ENCODE results near the gene CDK4.

CDK4 gene

DNA sequence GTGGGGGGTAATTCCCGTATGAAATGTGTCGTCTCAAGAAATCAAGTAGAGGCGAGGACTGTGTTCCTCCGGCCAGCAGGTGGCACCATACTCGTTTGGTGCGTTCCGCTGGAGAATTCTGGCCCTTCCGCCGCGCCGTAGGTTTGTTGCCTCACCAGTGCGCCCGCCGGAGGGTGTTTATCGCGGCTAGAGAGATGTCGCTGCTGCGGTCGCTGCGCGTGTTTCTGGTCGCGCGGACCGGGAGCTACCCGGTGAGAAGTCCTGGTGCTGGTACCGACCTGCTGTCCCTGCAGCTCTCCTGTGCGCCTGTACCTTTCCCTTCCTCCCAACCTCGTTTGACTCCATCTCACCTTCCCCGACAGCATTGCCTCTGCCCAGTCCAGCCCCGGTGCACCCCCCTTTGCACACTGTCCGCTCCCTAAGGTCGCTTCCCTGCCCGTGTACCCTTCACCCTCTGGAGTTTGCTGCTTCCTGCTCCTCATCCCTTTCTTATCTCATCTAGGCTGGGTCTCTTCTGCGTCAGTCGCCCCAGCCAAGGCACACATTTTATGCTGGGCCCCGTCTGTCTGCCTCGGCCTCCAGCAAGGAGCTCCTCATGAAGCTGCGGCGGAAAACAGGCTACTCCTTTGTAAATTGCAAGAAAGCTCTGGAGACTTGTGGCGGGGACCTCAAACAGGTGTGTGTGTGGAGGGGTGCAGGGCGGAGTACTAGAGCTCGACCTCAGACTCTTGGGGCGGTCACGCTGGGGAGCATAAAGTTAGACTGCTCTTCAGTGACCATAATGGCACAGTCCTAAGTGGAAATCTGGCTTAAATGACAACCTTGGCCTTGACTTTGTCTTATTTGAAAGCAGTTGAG, 30.7 kb upstream of the CDK4 start, which contains the start of gene TSFM:
Gene TSFM, plus strand, starts transcription at position 180 of the 858 bp plus-strand sequence. Its CDS starts 15 bp downstream, at position 195.
- TF ChIP-seq RAD21 (IDR thresholded peaks at IDR 0.05; ENCODE audit: low read depth) (peak; percentile 45; the same call in 1 of the 2 replicates), EGR1 (IDR thresholded peaks at IDR 0.05) (no peak), CREB1 (IDR thresholded peaks at IDR 0.05; ENCODE audit: low read depth) (peak; percentile 89), TEAD4 (IDR thresholded peaks at IDR 0.05) (peak; percentile 73), TAF1 (IDR thresholded peaks at IDR 0.05; ENCODE audit: low read depth) (peak; percentile 96), FOXM1 (IDR thresholded peaks at IDR 0.05; ENCODE audit: borderline replicate concordance, low read depth) (no peak; the same call in 1 of the 2 replicates), YY1 (IDR thresholded peaks at IDR 0.05; ENCODE audit: low read depth) (peak; percentile 83; the same call in 1 of the 2 replicates), TCF12 (IDR thresholded peaks at IDR 0.05; ENCODE audit: low read depth) (peak; percentile 86), NFIC (IDR thresholded peaks at IDR 0.05) (peak; percentile 51; the same call in 1 of the 2 replicates), ZBTB7A (IDR thresholded peaks at IDR 0.05; ENCODE audit: low read depth) (no peak), EP300 (IDR thresholded peaks at IDR 0.05; ENCODE audit: borderline replicate concordance) (peak; percentile 51; the same call in 1 of the 2 replicates), CEBPB (IDR thresholded peaks at IDR 0.05) (peak; percentile 91)
- TF ChIP-seq, protein P1, sequence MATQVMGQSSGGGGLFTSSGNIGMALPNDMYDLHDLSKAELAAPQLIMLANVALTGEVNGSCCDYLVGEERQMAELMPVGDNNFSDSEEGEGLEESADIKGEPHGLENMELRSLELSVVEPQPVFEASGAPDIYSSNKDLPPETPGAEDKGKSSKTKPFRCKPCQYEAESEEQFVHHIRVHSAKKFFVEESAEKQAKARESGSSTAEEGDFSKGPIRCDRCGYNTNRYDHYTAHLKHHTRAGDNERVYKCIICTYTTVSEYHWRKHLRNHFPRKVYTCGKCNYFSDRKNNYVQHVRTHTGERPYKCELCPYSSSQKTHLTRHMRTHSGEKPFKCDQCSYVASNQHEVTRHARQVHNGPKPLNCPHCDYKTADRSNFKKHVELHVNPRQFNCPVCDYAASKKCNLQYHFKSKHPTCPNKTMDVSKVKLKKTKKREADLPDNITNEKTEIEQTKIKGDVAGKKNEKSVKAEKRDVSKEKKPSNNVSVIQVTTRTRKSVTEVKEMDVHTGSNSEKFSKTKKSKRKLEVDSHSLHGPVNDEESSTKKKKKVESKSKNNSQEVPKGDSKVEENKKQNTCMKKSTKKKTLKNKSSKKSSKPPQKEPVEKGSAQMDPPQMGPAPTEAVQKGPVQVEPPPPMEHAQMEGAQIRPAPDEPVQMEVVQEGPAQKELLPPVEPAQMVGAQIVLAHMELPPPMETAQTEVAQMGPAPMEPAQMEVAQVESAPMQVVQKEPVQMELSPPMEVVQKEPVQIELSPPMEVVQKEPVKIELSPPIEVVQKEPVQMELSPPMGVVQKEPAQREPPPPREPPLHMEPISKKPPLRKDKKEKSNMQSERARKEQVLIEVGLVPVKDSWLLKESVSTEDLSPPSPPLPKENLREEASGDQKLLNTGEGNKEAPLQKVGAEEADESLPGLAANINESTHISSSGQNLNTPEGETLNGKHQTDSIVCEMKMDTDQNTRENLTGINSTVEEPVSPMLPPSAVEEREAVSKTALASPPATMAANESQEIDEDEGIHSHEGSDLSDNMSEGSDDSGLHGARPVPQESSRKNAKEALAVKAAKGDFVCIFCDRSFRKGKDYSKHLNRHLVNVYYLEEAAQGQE (IDR thresholded peaks at IDR 0.05; ENCODE audit: low read depth) = 0 out of 2 replicates have a peak, but pooled peaks have one; percentile 12
- TF ChIP-seq, protein P2, sequence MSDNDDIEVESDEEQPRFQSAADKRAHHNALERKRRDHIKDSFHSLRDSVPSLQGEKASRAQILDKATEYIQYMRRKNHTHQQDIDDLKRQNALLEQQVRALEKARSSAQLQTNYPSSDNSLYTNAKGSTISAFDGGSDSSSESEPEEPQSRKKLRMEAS (IDR thresholded peaks at IDR 0.05) = peak; percentile 96
- TF ChIP-seq, protein P3, sequence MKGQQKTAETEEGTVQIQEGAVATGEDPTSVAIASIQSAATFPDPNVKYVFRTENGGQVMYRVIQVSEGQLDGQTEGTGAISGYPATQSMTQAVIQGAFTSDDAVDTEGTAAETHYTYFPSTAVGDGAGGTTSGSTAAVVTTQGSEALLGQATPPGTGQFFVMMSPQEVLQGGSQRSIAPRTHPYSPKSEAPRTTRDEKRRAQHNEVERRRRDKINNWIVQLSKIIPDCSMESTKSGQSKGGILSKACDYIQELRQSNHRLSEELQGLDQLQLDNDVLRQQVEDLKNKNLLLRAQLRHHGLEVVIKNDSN (IDR thresholded peaks at IDR 0.05) = peak; percentile 55

DNA sequence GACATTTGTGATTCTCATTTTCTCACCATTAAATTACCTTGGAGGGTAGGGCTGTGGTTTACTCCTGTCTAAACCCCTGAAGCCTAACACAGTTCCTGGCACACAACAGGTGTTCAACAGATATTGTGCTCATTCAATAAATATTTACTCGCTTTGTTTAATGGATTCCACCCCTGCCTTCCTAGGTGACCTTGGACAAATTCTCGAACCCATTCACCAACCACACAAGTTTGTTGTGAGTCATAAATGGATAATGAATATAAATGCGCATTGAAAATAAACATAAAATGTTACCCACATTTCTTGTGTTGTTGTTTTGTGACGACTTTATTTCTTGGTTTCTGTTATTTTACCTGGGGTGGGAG, 30.1 kb upstream of the CDK4 start:
- TF ChIP-seq TCF12 (IDR thresholded peaks at IDR 0.05; ENCODE audit: low read depth) (no peak), NFIC (IDR thresholded peaks at IDR 0.05) (no peak), EGR1 (IDR thresholded peaks at IDR 0.05) (no peak), CEBPB (IDR thresholded peaks at IDR 0.05) (no peak), CREB1 (IDR thresholded peaks at IDR 0.05; ENCODE audit: low read depth) (no peak), ZBTB7A (IDR thresholded peaks at IDR 0.05; ENCODE audit: low read depth) (no peak), FOXM1 (IDR thresholded peaks at IDR 0.05; ENCODE audit: borderline replicate concordance, low read depth) (no peak), TAF1 (IDR thresholded peaks at IDR 0.05; ENCODE audit: low read depth) (no peak), TEAD4 (IDR thresholded peaks at IDR 0.05) (no peak), EP300 (IDR thresholded peaks at IDR 0.05; ENCODE audit: borderline replicate concordance) (no peak), YY1 (IDR thresholded peaks at IDR 0.05; ENCODE audit: low read depth) (no peak), RAD21 (IDR thresholded peaks at IDR 0.05; ENCODE audit: low read depth) (no peak)
- TF ChIP-seq, protein P3 (IDR thresholded peaks at IDR 0.05) = no peak
- TF ChIP-seq, protein P2 (IDR thresholded peaks at IDR 0.05) = no peak
- TF ChIP-seq, protein P1 (IDR thresholded peaks at IDR 0.05; ENCODE audit: low read depth) = no peak

DNA sequence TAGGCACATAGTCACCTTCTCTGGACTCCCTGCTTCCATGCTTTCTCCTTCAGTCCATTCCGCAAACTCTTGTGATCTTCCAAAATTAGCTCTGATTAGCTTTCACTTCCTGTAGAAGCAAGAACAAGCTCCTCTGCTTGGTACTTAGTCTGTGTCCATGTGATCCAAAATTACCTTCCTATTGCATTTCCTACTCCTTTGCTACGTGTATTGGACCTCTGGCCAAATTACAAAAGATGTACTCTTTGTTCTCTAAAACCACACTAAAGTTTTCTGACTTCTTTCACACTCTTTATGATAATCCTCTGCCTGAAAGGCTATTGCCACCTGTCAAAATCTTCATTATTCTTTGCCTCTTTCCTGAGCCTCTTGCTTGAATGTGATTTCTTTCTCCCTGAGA, 29.7 kb upstream of the CDK4 start:
- TF ChIP-seq EGR1 (IDR thresholded peaks at IDR 0.05) (no peak), YY1 (IDR thresholded peaks at IDR 0.05; ENCODE audit: low read depth) (no peak), CREB1 (IDR thresholded peaks at IDR 0.05; ENCODE audit: low read depth) (no peak), EP300 (IDR thresholded peaks at IDR 0.05; ENCODE audit: borderline replicate concordance) (no peak), FOXM1 (IDR thresholded peaks at IDR 0.05; ENCODE audit: borderline replicate concordance, low read depth) (no peak), TEAD4 (IDR thresholded peaks at IDR 0.05) (no peak), RAD21 (IDR thresholded peaks at IDR 0.05; ENCODE audit: low read depth) (no peak), TCF12 (IDR thresholded peaks at IDR 0.05; ENCODE audit: low read depth) (no peak), CEBPB (IDR thresholded peaks at IDR 0.05) (no peak), ZBTB7A (IDR thresholded peaks at IDR 0.05; ENCODE audit: low read depth) (no peak)
- TF ChIP-seq, protein P2 (IDR thresholded peaks at IDR 0.05) = no peak
- TF ChIP-seq, protein P1 (IDR thresholded peaks at IDR 0.05; ENCODE audit: low read depth) = no peak
